Smooth muscle cell (in vitro differentiated cells): ENCODE data around the gene HMGXB3. TPM values are rescaled to one million over a fixed set of nuclear protein-coding genes. Genes with fewer than 3 reads are reported as not detected.
"Not testable (repeated sequence)": the region's sequence is repeated elsewhere in the genome, so short reads cannot be mapped to it uniquely, and the experiment has no call there.

Source experiments
- DNase-seq: peaks from one replicate; lab custom pipeline; 2025; ENCODE audit not compliant: unreplicated experiment; lab: John Stamatoyannopoulos, UW
- H2AFZ ChIP-seq: fragments of 200-600 bp; sonication (generic); 2 replicates; pipeline ENCODE4 v1.6.0; 2016; ENCODE audit warnings: antibody characterized with exemption, low read depth, mild to moderate bottlenecking
- H3F3A ChIP-seq: fragments of 200-600 bp; sonication (generic); 2 replicates; pipeline ENCODE4 v1.6.0; 2017; ENCODE audit warnings: antibody characterized with exemption, low read depth
- H3K27ac ChIP-seq: fragments of 200-600 bp; sonication (generic); 2 replicates; pipeline ENCODE4 v1.5.1; 2016; ENCODE audit warnings: low read depth, mild to moderate bottlenecking
- H3K27me3 ChIP-seq: fragments of 200-600 bp; sonication (generic); 2 replicates; pipeline ENCODE4 v1.6.1; 2016; ENCODE audit warnings: low read depth, mild to moderate bottlenecking
- H3K36me3 ChIP-seq: fragments of 200-600 bp; sonication (generic); 2 replicates; pipeline ENCODE4 v1.5.1; 2016; ENCODE audit warnings: low read depth
- H3K4me1 ChIP-seq: fragments of 200-600 bp; sonication (generic); 2 replicates; pipeline ENCODE4 v1.5.1; 2016; ENCODE audit warnings: low read depth
- H3K4me2 ChIP-seq: fragments of 200-600 bp; sonication (generic); 2 replicates; pipeline ENCODE4 v1.6.0; 2016; ENCODE audit warnings: mild to moderate bottlenecking
- H3K4me3 ChIP-seq: fragments of 200-600 bp; sonication (generic); 2 replicates; pipeline ENCODE4 v1.5.1; 2016; ENCODE audit warnings: mild to moderate bottlenecking
- H3K79me2 ChIP-seq: fragments of 200-600 bp; sonication (generic); 2 replicates; pipeline ENCODE4 v1.6.0; 2016; ENCODE audit warnings: low read depth, mild to moderate bottlenecking
- H3K9ac ChIP-seq: fragments of 200-600 bp; sonication (generic); 2 replicates; pipeline ENCODE4 v1.6.0; 2016; ENCODE audit warnings: low read depth
- H3K9me3 ChIP-seq: fragments of 200-600 bp; sonication (generic); replicated peaks from 2 replicates; pipeline ENCODE4 v1.5.1; 2016; ENCODE audit warnings: low read depth
- H4K20me1 ChIP-seq: fragments of 200-600 bp; sonication (generic); 2 replicates; pipeline ENCODE4 v1.6.0; 2016; ENCODE audit warnings: low read depth
- CTCF ChIP-seq: fragments of 200-600 bp; sonication (generic); IDR thresholded peaks from 2 replicates; pipeline ENCODE4 v1.5.1; 2017; ENCODE audit warnings: borderline replicate concordance, mild to moderate bottlenecking, antibody characterized with exemption; ENCODE audit not compliant: insufficient read depth, poor library complexity, severe bottlenecking
- WGBS: methylation state at CpG from one replicate; pipeline ENCODE4 v1.1.7; 2016; ENCODE audit warnings: low lambda C conversion rate; 5-methylcytosine and 5-hydroxymethylcytosine counted together
- polyA plus RNA-seq: library from polyadenylated mRNA; unstranded; fragments of >200 nt; fragmentation: Nextera tagmentation; extraction: Ambion mirVana; gene quantifications from 2 replicates; pipeline ENCODE4 v1.2.1, GENCODE V29; 2016
- total RNA-seq: library from RNA; depleted of rRNA; stranded (reverse); fragments of >200 nt; gene quantifications from 2 replicates; pipeline ENCODE4 v1.2.3, GENCODE V29; 2014

Gene HMGXB3
- total and polyA plus RNA-seq, 2 experiments from 2014 or later, result 31.4 to 41.8 TPM

GRCh38 chr5:150024346-150024984 is 23.9 kb downstream of the HMGXB3 start:
- 91% methylated on average over 9 of the region's 9 CpGs for WGBS
- Histone ChIP-seq H3K4me1 (no peaks in the 10 kb centered on the region), H3K36me3 (peaks cover 15% of the 10 kb centered on the region), H3K9ac (no peak overlapping the region), H3F3A (peaks cover 7% of the 10 kb centered on the region), H4K20me1 (no peaks in the 10 kb centered on the region), H3K4me2 (no peak overlapping the region), H3K27ac (no peak overlapping the region), H3K4me3 (no peak overlapping the region), H3K79me2 (no peaks in the 10 kb centered on the region), H3K27me3 (no peaks in the 10 kb centered on the region), H3K9me3 (no peaks in the 10 kb centered on the region), H2AFZ (no peak overlapping the region)
- no peak for DNase-seq
- TF ChIP-seq CTCF, result no peak

- Histone ChIP-seq H3K4me2 (no peak overlapping the region), H3K9me3 (no peaks in the 10 kb centered on the region), H3K4me3 (no peak overlapping the region), H3K27me3 (no peaks in the 10 kb centered on the region), H3K79me2 (no peaks in the 10 kb centered on the region), H3K9ac (no peak overlapping the region), H3F3A (no peaks in the 10 kb centered on the region), H2AFZ (no peak overlapping the region), H4K20me1 (no peaks in the 10 kb centered on the region), H3K36me3 (peaks cover 9% of the 10 kb centered on the region), H3K4me1 (no peaks in the 10 kb centered on the region), H3K27ac (no peak overlapping the region)
- WGBS, result 97% methylated on average over 4 of the region's 4 CpGs
- DNase-seq, result no peak
- no peak for TF ChIP-seq CTCF
Observed at GRCh38 chr5:150026682-150027172, 26.2 kb downstream of the HMGXB3 start.

- not testable (repeated sequence) for H3K27ac ChIP-seq, H3K79me2 ChIP-seq, H3K9me3 ChIP-seq, H3K27me3 ChIP-seq, H4K20me1 ChIP-seq, H3K9ac ChIP-seq, DNase-seq, H3K4me1 ChIP-seq, H3K4me2 ChIP-seq, H2AFZ ChIP-seq, H3K36me3 ChIP-seq, H3F3A ChIP-seq, H3K4me3 ChIP-seq
- WGBS, result 100% methylated on average over 1 of the region's 1 CpG
Observed at GRCh38 chr5:150028047-150028446, 27.5 kb downstream of the HMGXB3 start.

- H3K9me3 ChIP-seq, result no peaks in the 10 kb centered on the region
- no peak for DNase-seq
- H4K20me1 ChIP-seq, result no peaks in the 10 kb centered on the region
- peaks cover 27% of the 10 kb centered on the region for H3F3A ChIP-seq
- H3K4me2 ChIP-seq, result no peak overlapping the region
- no peaks in the 10 kb centered on the region for H3K79me2 ChIP-seq
- H3K27me3 ChIP-seq, result no peaks in the 10 kb centered on the region
- TF ChIP-seq CTCF, result no peak
- peaks cover 7% of the 10 kb centered on the region for H3K4me1 ChIP-seq
- H3K27ac ChIP-seq, result no peak overlapping the region
- H3K4me3 ChIP-seq, result no peak overlapping the region
- no peak overlapping the region for H2AFZ ChIP-seq
- peaks cover 11% of the 10 kb centered on the region for H3K36me3 ChIP-seq
- WGBS, result 94% methylated on average over 4 of the region's 4 CpGs
- no peak overlapping the region for H3K9ac ChIP-seq
Observed at GRCh38 chr5:150033334-150033733, 32.8 kb downstream of the HMGXB3 start.
